Neutrophil (primary cell): ENCODE data around the gene PRKRA.

Source experiments
- H3K27ac ChIP-seq: fragments of 200-600 bp; sonication (generic); 2 replicates; pipeline ENCODE4 v1.5.1; 2016; ENCODE audit warnings: mild to moderate bottlenecking, moderate library complexity
- H3K27me3 ChIP-seq: fragments of 200-600 bp; sonication (generic); 2 replicates; pipeline ENCODE4 v1.6.0; 2016; ENCODE audit warnings: mild to moderate bottlenecking
- H3K36me3 ChIP-seq: fragments of 200-600 bp; sonication (generic); 2 replicates; pipeline ENCODE4 v1.5.1; 2017
- H3K4me1 ChIP-seq, 2 experiments: fragments of 200-600 bp in 1 of 2; sonication (generic) in 1 of 2; 1 replicate in 1 of 2; 2 replicates in 1 of 2; pipeline versions ENCODE4 v1.5.1 to v1.6.1; 2013 to 2016; ENCODE audit warnings: low read depth in 1 of 2, low read length in 1 of 2, mild to moderate bottlenecking in 1 of 2, moderate library complexity in 1 of 2; ENCODE audit not compliant: control insufficient read depth in 1 of 2, insufficient read depth in 1 of 2
- H3K4me3 ChIP-seq, 2 experiments: fragments of 200-600 bp in 1 of 2; sonication (generic) in 1 of 2; 1 replicate in 1 of 2; 2 replicates in 1 of 2; pipeline ENCODE4 v1.5.1; 2013 to 2016; ENCODE audit warnings: low read depth in 1 of 2, low read length in 1 of 2, mild to moderate bottlenecking in 1 of 2, moderate library complexity in 1 of 2
- H3K9me3 ChIP-seq: fragments of 200-600 bp; sonication (generic); 2 replicates; pipeline ENCODE4 v1.5.1; 2016
- TF ChIP-seq, protein P1 (sequence below): fragments of 200-600 bp; sonication (generic); IDR thresholded peaks from 2 replicates; pipeline ENCODE4 v1.5.1; 2016; ENCODE audit warnings: antibody characterized with exemption

Gene PRKRA

DNA sequence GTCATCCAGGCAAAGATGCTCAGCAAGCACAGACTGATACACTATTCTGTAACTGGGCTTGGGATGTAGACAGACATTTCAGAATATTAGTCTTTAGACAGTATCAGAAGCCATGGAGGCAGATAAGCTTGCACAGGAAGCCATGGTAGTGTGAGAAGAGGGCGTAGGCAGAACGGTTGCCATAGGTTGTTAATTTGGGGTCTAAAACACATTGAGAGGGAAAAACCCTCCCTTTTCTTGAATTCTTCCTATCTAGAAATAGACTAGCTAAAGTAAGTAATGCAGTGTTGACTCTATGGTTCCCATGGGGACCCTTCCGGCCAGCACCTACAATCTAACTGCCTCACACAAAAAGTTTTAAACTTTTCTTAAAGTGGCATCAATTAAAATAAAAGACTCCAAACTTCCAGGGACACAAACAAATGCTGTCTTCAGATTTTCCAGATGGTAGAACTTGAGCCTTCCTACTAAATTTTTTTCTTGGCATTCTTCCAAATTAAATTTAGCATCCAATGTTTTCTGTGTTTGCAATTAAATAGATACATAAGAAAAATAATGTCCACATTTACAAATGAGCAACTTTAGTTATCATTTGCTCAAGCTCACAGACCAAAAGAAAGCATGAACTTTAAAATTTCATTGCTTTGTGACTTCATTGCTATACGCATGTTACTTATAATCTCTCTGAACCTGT is 1.9 kb downstream of the PRKRA start:
- peaks cover 6% of the 10 kb centered on the region for H3K36me3 ChIP-seq
- H3K27me3 ChIP-seq: no peaks in the 10 kb centered on the region
- no peak overlapping the region for H3K27ac ChIP-seq
- TF ChIP-seq, protein P1, sequence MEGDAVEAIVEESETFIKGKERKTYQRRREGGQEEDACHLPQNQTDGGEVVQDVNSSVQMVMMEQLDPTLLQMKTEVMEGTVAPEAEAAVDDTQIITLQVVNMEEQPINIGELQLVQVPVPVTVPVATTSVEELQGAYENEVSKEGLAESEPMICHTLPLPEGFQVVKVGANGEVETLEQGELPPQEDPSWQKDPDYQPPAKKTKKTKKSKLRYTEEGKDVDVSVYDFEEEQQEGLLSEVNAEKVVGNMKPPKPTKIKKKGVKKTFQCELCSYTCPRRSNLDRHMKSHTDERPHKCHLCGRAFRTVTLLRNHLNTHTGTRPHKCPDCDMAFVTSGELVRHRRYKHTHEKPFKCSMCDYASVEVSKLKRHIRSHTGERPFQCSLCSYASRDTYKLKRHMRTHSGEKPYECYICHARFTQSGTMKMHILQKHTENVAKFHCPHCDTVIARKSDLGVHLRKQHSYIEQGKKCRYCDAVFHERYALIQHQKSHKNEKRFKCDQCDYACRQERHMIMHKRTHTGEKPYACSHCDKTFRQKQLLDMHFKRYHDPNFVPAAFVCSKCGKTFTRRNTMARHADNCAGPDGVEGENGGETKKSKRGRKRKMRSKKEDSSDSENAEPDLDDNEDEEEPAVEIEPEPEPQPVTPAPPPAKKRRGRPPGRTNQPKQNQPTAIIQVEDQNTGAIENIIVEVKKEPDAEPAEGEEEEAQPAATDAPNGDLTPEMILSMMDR: no peak
- H3K4me3 ChIP-seq: no peak overlapping the region
- no peaks in the 10 kb centered on the region for H3K9me3 ChIP-seq
- peaks cover 16 to 19% of the 10 kb centered on the region in 2 experiments for H3K4me1 ChIP-seq

DNA sequence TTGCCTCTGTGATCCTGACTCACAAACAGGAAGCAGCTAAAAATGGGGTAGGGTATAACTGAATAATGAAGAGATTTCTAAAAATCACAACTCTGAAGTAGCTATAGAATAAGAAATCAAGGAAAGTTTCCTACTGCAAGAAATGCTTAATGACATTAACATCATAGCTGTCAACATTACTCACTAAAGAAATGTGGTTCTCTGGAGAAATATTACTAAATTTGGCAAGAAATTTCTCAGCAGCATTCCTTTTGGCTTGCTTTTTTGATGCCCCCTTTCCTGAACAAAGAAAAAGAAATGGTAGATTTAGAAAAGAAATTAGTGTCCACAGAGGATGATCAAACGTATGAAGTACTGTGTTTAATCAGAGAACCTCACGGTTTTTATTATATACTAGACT is 9.5 kb downstream of the PRKRA start:
- TF ChIP-seq, protein P1: no peak
- Histone ChIP-seq H3K36me3 (peaks cover 23% of the 10 kb centered on the region), H3K9me3 (no peaks in the 10 kb centered on the region), H3K27ac (no peak overlapping the region), H3K4me1 (no peaks in the 10 kb centered on the region), H3K4me3 (no peak overlapping the region), H3K27me3 (no peaks in the 10 kb centered on the region)

DNA sequence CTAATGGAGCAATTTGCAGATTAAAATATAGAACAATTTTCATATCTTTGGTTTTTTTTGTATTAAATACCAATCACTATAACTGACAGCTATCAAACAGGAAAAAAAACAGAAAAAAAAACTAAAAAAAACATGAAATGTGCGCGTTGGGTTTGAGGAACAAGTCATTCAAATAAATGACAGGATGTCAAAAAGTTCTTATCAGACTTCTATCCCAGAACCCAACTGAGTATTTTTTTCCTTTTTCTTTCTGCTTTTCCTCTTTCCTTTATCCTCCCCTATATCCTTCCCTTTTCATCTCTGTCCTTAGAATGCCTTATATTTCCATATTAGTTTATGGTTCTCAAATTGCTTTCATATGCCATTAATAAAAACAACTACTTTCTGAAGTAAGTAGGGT is 14.3 kb downstream of the PRKRA start:
- Histone ChIP-seq H3K4me1 (no peaks in the 10 kb centered on the region), H3K36me3 (peaks cover 37% of the 10 kb centered on the region), H3K27me3 (no peaks in the 10 kb centered on the region), H3K27ac (no peak overlapping the region), H3K9me3 (no peaks in the 10 kb centered on the region), H3K4me3 (no peak overlapping the region)
- TF ChIP-seq, protein P1: no peak

DNA sequence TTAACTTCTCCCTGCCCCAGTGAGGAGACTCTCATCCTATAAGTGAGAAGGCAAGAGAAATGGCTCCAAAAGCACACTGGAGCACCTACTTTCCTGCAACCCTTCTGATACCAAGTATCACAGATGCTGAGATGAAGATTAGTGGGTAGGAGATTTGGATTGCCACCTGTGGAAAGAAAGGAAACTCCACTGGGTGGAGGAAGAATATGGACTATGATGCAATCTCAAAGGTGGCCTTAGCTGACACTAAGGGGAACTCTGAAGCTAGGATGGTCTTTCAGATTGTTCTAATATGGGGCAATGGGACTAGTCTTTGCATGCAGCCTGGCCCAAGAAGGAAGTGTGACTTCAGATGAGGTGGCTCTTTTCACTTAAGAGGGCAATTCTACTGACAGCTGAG is 21.6 kb downstream of the PRKRA start:
- H3K36me3 ChIP-seq: peaks cover 29% of the 10 kb centered on the region
- no peak overlapping the region for H3K4me3 ChIP-seq
- H3K9me3 ChIP-seq: no peaks in the 10 kb centered on the region
- no peaks in the 10 kb centered on the region for H3K4me1 ChIP-seq
- no peak overlapping the region for H3K27ac ChIP-seq
- no peaks in the 10 kb centered on the region for H3K27me3 ChIP-seq
- TF ChIP-seq, protein P1: no peak

DNA sequence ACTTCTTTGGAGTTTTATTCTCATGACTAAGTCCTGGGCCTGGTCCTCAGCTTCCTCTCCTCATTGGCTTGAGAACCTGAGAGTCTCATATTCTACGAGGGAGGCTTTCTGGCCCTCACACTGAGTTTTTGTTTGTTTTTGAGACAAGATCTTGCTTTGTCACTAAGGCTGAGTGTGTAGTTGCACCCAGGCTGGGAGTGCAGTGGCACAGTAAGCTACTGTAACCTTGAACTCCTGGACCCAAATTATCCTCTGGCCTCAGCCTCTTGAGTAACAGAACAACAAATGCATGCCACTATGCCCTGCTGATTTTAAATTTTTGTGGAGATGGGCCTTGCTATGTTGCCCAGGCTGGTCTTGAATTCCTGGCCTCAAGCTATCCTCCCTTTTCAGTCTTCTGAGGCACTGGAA is 22.6 kb downstream of the PRKRA start:
- H3K27me3 ChIP-seq: no peaks in the 10 kb centered on the region
- H3K9me3 ChIP-seq: no peaks in the 10 kb centered on the region
- H3K4me1 ChIP-seq: no peaks in the 10 kb centered on the region
- H3K4me3 ChIP-seq: no peak overlapping the region
- TF ChIP-seq, protein P1: no peak
- H3K27ac ChIP-seq: no peak overlapping the region
- H3K36me3 ChIP-seq: peaks cover 24% of the 10 kb centered on the region
